GM20431 (cell line): ENCODE measurements around the gene JUNB.

ENCODE experiments used
- in situ Hi-C: fragments of 300-500 bp; cut with MseI, MboI; formaldehyde crosslinking; loops from one replicate; pipeline ENCODE4 v1.15.0; 2020; ENCODE audit warnings: low sequenced_read_pairs; ENCODE audit not compliant: unreplicated experiment

JUNB gene

DNA sequence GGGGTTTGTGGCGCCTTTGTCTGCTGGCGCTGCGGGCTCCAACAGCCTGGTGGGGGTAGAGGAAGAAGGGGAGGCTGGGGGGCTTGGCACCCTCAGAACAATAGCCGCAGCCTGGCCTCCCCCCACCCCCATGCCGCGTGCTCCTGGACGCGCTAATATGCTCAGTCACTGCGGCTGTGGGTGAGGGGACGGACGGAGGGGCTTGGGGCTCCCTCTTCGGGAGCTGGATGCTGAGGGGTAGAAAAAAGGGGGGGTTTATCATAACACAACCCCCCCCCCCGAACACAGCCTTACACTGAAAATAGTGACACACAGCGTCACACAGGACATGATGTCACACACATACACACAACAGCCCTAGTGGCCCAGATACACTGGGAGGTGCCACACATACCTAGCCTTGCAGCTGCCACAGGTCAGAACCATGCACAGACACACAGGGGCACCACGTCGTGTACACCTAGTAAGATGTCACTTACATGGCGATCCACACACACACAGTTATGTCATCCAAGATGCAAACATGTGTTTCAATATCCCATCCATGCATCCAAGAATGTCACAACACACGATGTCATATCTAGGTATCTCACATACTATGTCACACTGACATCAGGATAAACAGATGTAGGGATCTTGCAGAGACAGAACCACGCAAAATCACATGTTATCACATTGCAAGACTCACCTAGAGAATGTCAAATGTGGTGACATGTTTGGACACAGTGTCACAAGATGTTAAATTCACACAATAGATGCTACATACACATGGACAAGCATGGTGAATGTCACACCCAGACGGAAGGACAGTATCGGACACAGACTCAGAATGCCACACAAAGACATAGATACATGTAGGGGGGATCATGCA, 47.8 kb downstream of the JUNB start:
- in situ Hi-C loops = no loop called here

- in situ Hi-C loops = loop anchor here (10.0 kb wide), 1 partner anchor 86 kb away; the partner anchor contains the start of gene BEST2
Observed at GRCh38 chr19:12840091-12841079, 49.1 kb downstream of the JUNB start.

- in situ Hi-C loops = loop anchor here (10.0 kb wide), 1 partner anchor 86 kb away; the partner anchor contains the start of gene BEST2
Observed at GRCh38 chr19:12841094-12841493, 49.8 kb downstream of the JUNB start.

GRCh38 chr19:12842511-12842910, 51.2 kb downstream of the JUNB start:
- in situ Hi-C loops = loop anchor here (10.0 kb wide), 1 partner anchor 88 kb away; the partner anchor contains the start of gene BEST2
